Effector memory CD4-positive, alpha-beta T cell (primary cell): ENCODE data around the gene PYY.
A peak's percentile ranks its signal among the peaks of the same experiment; 100 is the strongest.

Experiments
- DNase-seq, 3 donors: peaks; one replicate each; pipeline ENCODE4 v3.0.0-alpha.2; 2020
- H3K27ac ChIP-seq: 2 replicates; pipeline ENCODE4 v1.7.0; 2013; ENCODE audit warnings: mild to moderate bottlenecking, low read length, moderate library complexity; ENCODE audit not compliant: insufficient read depth, poor library complexity, severe bottlenecking
- H3K27me3 ChIP-seq: replicated peaks from 2 replicates; pipeline ENCODE4 v1.7.0; 2013; ENCODE audit warnings: mild to moderate bottlenecking, low read length; ENCODE audit not compliant: insufficient read depth, control insufficient read depth, poor library complexity, severe bottlenecking
- H3K36me3 ChIP-seq: 2 replicates; pipeline ENCODE4 v1.7.0; 2013; ENCODE audit warnings: mild to moderate bottlenecking, low read length, moderate library complexity; ENCODE audit not compliant: control insufficient read depth, insufficient read depth
- H3K4me1 ChIP-seq: 2 replicates; pipeline ENCODE4 v1.7.0; 2013; ENCODE audit warnings: low read length, mild to moderate bottlenecking; ENCODE audit not compliant: control insufficient read depth, insufficient read depth, poor library complexity, severe bottlenecking
- H3K4me3 ChIP-seq: 2 replicates; pipeline ENCODE4 v1.7.0; 2013; ENCODE audit warnings: low read length, low read depth, mild to moderate bottlenecking; ENCODE audit not compliant: insufficient read depth, poor library complexity, severe bottlenecking
- H3K9me3 ChIP-seq: 2 replicates; pipeline ENCODE4 v1.7.0; 2013; ENCODE audit warnings: mild to moderate bottlenecking, low read length, moderate library complexity; ENCODE audit not compliant: control insufficient read depth

PYY gene

GRCh38 chr17:43994272-43995149 lies 40.8 kb upstream of the PYY start:
- Histone ChIP-seq H3K4me3 (peak overlapping the region; percentile 11), H3K27ac (no peak overlapping the region), H3K27me3 (peaks cover 10% of the 10 kb centered on the region)

GRCh38 chr17:43992641-43993040 lies 38.9 kb upstream of the PYY start:
- H3K27me3 ChIP-seq = peaks cover 10% of the 10 kb centered on the region
- H3K9me3 ChIP-seq = no peaks in the 10 kb centered on the region

More at GRCh38 chr17:43994272-43995149, 40.8 kb upstream of the PYY start:
- Histone ChIP-seq H3K36me3 (no peaks in the 10 kb centered on the region), H3K4me1 (no peaks in the 10 kb centered on the region), H3K9me3 (no peaks in the 10 kb centered on the region)
- peak; percentile 37 to 60 (median 42) for DNase-seq

GRCh38 chr17:43988301-43988700 lies 34.6 kb upstream of the PYY start:
- H3K9me3 ChIP-seq = no peaks in the 10 kb centered on the region
- DNase-seq = no peak
- H3K36me3 ChIP-seq = no peaks in the 10 kb centered on the region
- peaks cover 12% of the 10 kb centered on the region for H3K27me3 ChIP-seq
- H3K27ac ChIP-seq = no peak overlapping the region
- H3K4me1 ChIP-seq = peaks cover 5% of the 10 kb centered on the region
- no peak overlapping the region for H3K4me3 ChIP-seq

More at GRCh38 chr17:43992641-43993040, 38.9 kb upstream of the PYY start:
- Histone ChIP-seq H3K4me3 (no peak overlapping the region), H3K4me1 (no peaks in the 10 kb centered on the region), H3K27ac (no peak overlapping the region), H3K36me3 (no peaks in the 10 kb centered on the region)
- DNase-seq = no peak

GRCh38 chr17:43987131-43988021 lies 33.6 kb upstream of the PYY start:
- Histone ChIP-seq H3K27me3 (peaks cover 20% of the 10 kb centered on the region), H3K4me1 (peaks cover 6% of the 10 kb centered on the region), H3K9me3 (no peaks in the 10 kb centered on the region), H3K27ac (no peak overlapping the region), H3K36me3 (no peaks in the 10 kb centered on the region), H3K4me3 (no peak overlapping the region)
- DNase-seq = no peak

- Histone ChIP-seq H3K36me3 (no peaks in the 10 kb centered on the region), H3K27me3 (peaks cover 21% of the 10 kb centered on the region), H3K27ac (no peak overlapping the region), H3K4me1 (peaks cover 6% of the 10 kb centered on the region), H3K4me3 (no peak overlapping the region), H3K9me3 (no peaks in the 10 kb centered on the region)
- DNase-seq = no peak
These were observed 32.7 kb upstream of the PYY start for GRCh38 chr17:43986225-43986981.

GRCh38 chr17:43984521-43984920 lies 30.8 kb upstream of the PYY start:
- H3K27ac ChIP-seq = no peak overlapping the region
- H3K9me3 ChIP-seq = no peaks in the 10 kb centered on the region
- H3K36me3 ChIP-seq = no peaks in the 10 kb centered on the region
- H3K27me3 ChIP-seq = peaks cover 21% of the 10 kb centered on the region
- H3K4me3 ChIP-seq = no peak overlapping the region
- peaks cover 6% of the 10 kb centered on the region for H3K4me1 ChIP-seq
- no peak for DNase-seq

- H3K4me3 ChIP-seq = peak overlapping the region; percentile 18
- H3K9me3 ChIP-seq = no peaks in the 10 kb centered on the region
- no peaks in the 10 kb centered on the region for H3K36me3 ChIP-seq
- DNase-seq = no peak
- H3K4me1 ChIP-seq = peaks cover 6% of the 10 kb centered on the region
- peaks cover 21% of the 10 kb centered on the region for H3K27me3 ChIP-seq
- no peak overlapping the region for H3K27ac ChIP-seq
These were observed 30.0 kb upstream of the PYY start for GRCh38 chr17:43983515-43984411.

GRCh38 chr17:43983196-43983514 lies 29.4 kb upstream of the PYY start:
- Histone ChIP-seq H3K4me1 (peaks cover 6% of the 10 kb centered on the region), H3K27ac (no peak overlapping the region), H3K4me3 (no peak overlapping the region), H3K27me3 (peaks cover 21% of the 10 kb centered on the region), H3K36me3 (no peaks in the 10 kb centered on the region), H3K9me3 (no peaks in the 10 kb centered on the region)
- no peak for DNase-seq

GRCh38 chr17:43982171-43982570 lies 28.4 kb upstream of the PYY start:
- no peaks in the 10 kb centered on the region for H3K36me3 ChIP-seq
- H3K27me3 ChIP-seq = peaks cover 21% of the 10 kb centered on the region
- peaks cover 6% of the 10 kb centered on the region for H3K4me1 ChIP-seq
- no peaks in the 10 kb centered on the region for H3K9me3 ChIP-seq
- H3K27ac ChIP-seq = no peak overlapping the region
- DNase-seq = no peak
- no peak overlapping the region for H3K4me3 ChIP-seq
